Stimulated activated effector memory CD8-positive, alpha-beta T cell treated with anti-CD3 and anti-CD28 coated beads, Interleukin-12 subunit alpha, Interleukin-12 subunit beta, amount 100 ng/mL, for 72 hours (primary cell): ENCODE data around the gene FANCC.
A peak's percentile ranks its signal among the peaks of the same experiment; 100 is the strongest.

Source experiments
- ATAC-seq: fragments of 150-1000 bp; cut with Tn5 transposase; 2 replicates; pipeline ENCODE4 v1.10.0; 2021
- DNase-seq, 2 donors: peaks; one replicate each; pipeline ENCODE4 v3.0.0; 2021 to 2022; ENCODE audit warnings: low spot score in 2 of 2
- H3K27ac Mint-ChIP-seq: one replicate; pipeline ENCODE4 v1.8.0; 2022; ENCODE audit warnings: mild to moderate bottlenecking, mixed read lengths
- H3K36me3 Mint-ChIP-seq: one replicate; pipeline ENCODE4 v1.8.0; 2022; ENCODE audit warnings: mild to moderate bottlenecking, mixed read lengths
- H3K4me1 Mint-ChIP-seq: one replicate; pipeline ENCODE4 v1.8.0; 2022; ENCODE audit warnings: mixed read lengths
- H3K4me3 Mint-ChIP-seq: one replicate; pipeline ENCODE4 v1.8.0; 2022; ENCODE audit warnings: mild to moderate bottlenecking, mixed read lengths
- H3K9me3 Mint-ChIP-seq: one replicate; pipeline ENCODE4 v1.8.0; 2022; ENCODE audit warnings: mixed read lengths

The FANCC gene

GRCh38 chr9:95317119-95317892, at the start of gene FANCC:
TSS of gene FANCC (minus strand) at chr9:95317709. CDS start at chr9:95249291, 68,418 bp downstream.
- H3K27ac Mint-ChIP-seq = peak within 1 kb of the TSS; percentile 95
- H3K4me3 Mint-ChIP-seq = peak within 1 kb of the TSS; percentile 87
- ATAC-seq (peak; percentile 90), DNase-seq (peak; percentile 76 to 91)
- peaks cover 7% of the 10 kb centered on the region for H3K36me3 Mint-ChIP-seq
- no peaks in the 10 kb centered on the region for H3K9me3 Mint-ChIP-seq
- peaks cover 10% of the 10 kb centered on the region for H3K4me1 Mint-ChIP-seq

- no peaks in the 10 kb centered on the region for H3K9me3 Mint-ChIP-seq
- ATAC-seq = no peak
- no peaks in the 10 kb centered on the region for H3K36me3 Mint-ChIP-seq
- no peak overlapping the region for H3K27ac Mint-ChIP-seq
- no peak for DNase-seq
- no peaks in the 10 kb centered on the region for H3K4me1 Mint-ChIP-seq
- H3K4me3 Mint-ChIP-seq = no peak overlapping the region
Observed at GRCh38 chr9:95366731-95367325, 49.3 kb upstream of the FANCC start.

- ATAC-seq (no peak), DNase-seq (no peak)
- Mint-ChIP-seq H3K4me3 (no peak overlapping the region), H3K9me3 (no peaks in the 10 kb centered on the region), H3K4me1 (no peaks in the 10 kb centered on the region), H3K36me3 (no peaks in the 10 kb centered on the region), H3K27ac (no peak overlapping the region)
Observed at GRCh38 chr9:95365766-95366165, 48.3 kb upstream of the FANCC start.

GRCh38 chr9:95363051-95363841, 45.7 kb upstream of the FANCC start:
- H3K4me1 Mint-ChIP-seq = no peaks in the 10 kb centered on the region
- H3K27ac Mint-ChIP-seq = no peak overlapping the region
- H3K9me3 Mint-ChIP-seq = no peaks in the 10 kb centered on the region
- no peaks in the 10 kb centered on the region for H3K36me3 Mint-ChIP-seq
- ATAC-seq (no peak), DNase-seq (no peak)
- no peak overlapping the region for H3K4me3 Mint-ChIP-seq

GRCh38 chr9:95360866-95361265, 43.4 kb upstream of the FANCC start:
- Mint-ChIP-seq H3K36me3 (no peaks in the 10 kb centered on the region), H3K4me3 (no peak overlapping the region), H3K9me3 (no peaks in the 10 kb centered on the region), H3K4me1 (no peaks in the 10 kb centered on the region), H3K27ac (no peak overlapping the region)
- DNase-seq (no peak), ATAC-seq (no peak)

- DNase-seq (no peak), ATAC-seq (no peak)
- Mint-ChIP-seq H3K27ac (no peak overlapping the region), H3K4me3 (no peak overlapping the region), H3K36me3 (no peaks in the 10 kb centered on the region), H3K4me1 (no peaks in the 10 kb centered on the region), H3K9me3 (no peaks in the 10 kb centered on the region)
Observed at GRCh38 chr9:95357316-95357715, 39.8 kb upstream of the FANCC start.

GRCh38 chr9:95355500-95355899, 38.0 kb upstream of the FANCC start:
- H3K27ac Mint-ChIP-seq = no peak overlapping the region
- ATAC-seq = no peak
- H3K4me3 Mint-ChIP-seq = no peak overlapping the region
- H3K9me3 Mint-ChIP-seq = no peaks in the 10 kb centered on the region
- H3K4me1 Mint-ChIP-seq = no peaks in the 10 kb centered on the region
- no peak for DNase-seq
- no peaks in the 10 kb centered on the region for H3K36me3 Mint-ChIP-seq

- Mint-ChIP-seq H3K4me1 (no peaks in the 10 kb centered on the region), H3K9me3 (no peaks in the 10 kb centered on the region), H3K27ac (no peak overlapping the region), H3K36me3 (no peaks in the 10 kb centered on the region), H3K4me3 (no peak overlapping the region)
- no peak for DNase-seq
- no peak for ATAC-seq
Observed at GRCh38 chr9:95351051-95351450, 33.5 kb upstream of the FANCC start.

GRCh38 chr9:95350266-95350665, 32.8 kb upstream of the FANCC start:
- DNase-seq = no peak
- no peak for ATAC-seq
- Mint-ChIP-seq H3K9me3 (no peaks in the 10 kb centered on the region), H3K27ac (no peak overlapping the region), H3K4me3 (peak overlapping the region; percentile 43), H3K36me3 (no peaks in the 10 kb centered on the region), H3K4me1 (no peaks in the 10 kb centered on the region)

GRCh38 chr9:95349091-95350038, 31.9 kb upstream of the FANCC start:
- DNase-seq = no peak
- peak overlapping the region; percentile 43 for H3K4me3 Mint-ChIP-seq
- no peaks in the 10 kb centered on the region for H3K4me1 Mint-ChIP-seq
- H3K9me3 Mint-ChIP-seq = no peaks in the 10 kb centered on the region
- ATAC-seq = no peak
- no peak overlapping the region for H3K27ac Mint-ChIP-seq
- no peaks in the 10 kb centered on the region for H3K36me3 Mint-ChIP-seq

GRCh38 chr9:95346021-95346420, 28.5 kb upstream of the FANCC start:
- DNase-seq = no peak
- Mint-ChIP-seq H3K36me3 (no peaks in the 10 kb centered on the region), H3K27ac (no peak overlapping the region), H3K9me3 (no peaks in the 10 kb centered on the region), H3K4me1 (peaks cover 10% of the 10 kb centered on the region), H3K4me3 (no peak overlapping the region)
- ATAC-seq = no peak

GRCh38 chr9:95344735-95345325, 27.3 kb upstream of the FANCC start:
- Mint-ChIP-seq H3K9me3 (no peaks in the 10 kb centered on the region), H3K4me1 (peaks cover 10% of the 10 kb centered on the region), H3K36me3 (no peaks in the 10 kb centered on the region), H3K4me3 (no peak overlapping the region), H3K27ac (no peak overlapping the region)
- ATAC-seq = no peak
- DNase-seq = no peak

GRCh38 chr9:95343725-95344287, 26.3 kb upstream of the FANCC start:
- H3K36me3 Mint-ChIP-seq = no peaks in the 10 kb centered on the region
- no peak overlapping the region for H3K27ac Mint-ChIP-seq
- peak; percentile 89 for ATAC-seq
- H3K9me3 Mint-ChIP-seq = no peaks in the 10 kb centered on the region
- no peak for DNase-seq
- H3K4me3 Mint-ChIP-seq = no peak overlapping the region
- H3K4me1 Mint-ChIP-seq = peaks cover 10% of the 10 kb centered on the region

- H3K4me1 Mint-ChIP-seq = peaks cover 10% of the 10 kb centered on the region
- H3K27ac Mint-ChIP-seq = no peak overlapping the region
- H3K9me3 Mint-ChIP-seq = no peaks in the 10 kb centered on the region
- no peak for DNase-seq
- H3K4me3 Mint-ChIP-seq = no peak overlapping the region
- no peaks in the 10 kb centered on the region for H3K36me3 Mint-ChIP-seq
- no peak for ATAC-seq
Observed at GRCh38 chr9:95342571-95342970, 25.1 kb upstream of the FANCC start.
